Measurements from ENCODE around the gene ADI1. TPM values are rescaled to one million over a fixed set of nuclear protein-coding genes. Genes with fewer than 3 reads are reported as not detected.
A peak's percentile ranks its signal among the peaks of the same experiment; 100 is the strongest.

The ADI1 gene, protein sequence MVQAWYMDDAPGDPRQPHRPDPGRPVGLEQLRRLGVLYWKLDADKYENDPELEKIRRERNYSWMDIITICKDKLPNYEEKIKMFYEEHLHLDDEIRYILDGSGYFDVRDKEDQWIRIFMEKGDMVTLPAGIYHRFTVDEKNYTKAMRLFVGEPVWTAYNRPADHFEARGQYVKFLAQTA
- total RNA-seq = 63.6 TPM
- long read RNA-seq, transcript ADI1-201 (4 exons, 2,391 nt) = major isoform, 429 of 444 reads
- long read RNA-seq, partial matches to known transcripts = 8 of 444 reads
- long read RNA-seq, other reads (novel, unspliced or antisense) = 6 of 444 reads

DNA sequence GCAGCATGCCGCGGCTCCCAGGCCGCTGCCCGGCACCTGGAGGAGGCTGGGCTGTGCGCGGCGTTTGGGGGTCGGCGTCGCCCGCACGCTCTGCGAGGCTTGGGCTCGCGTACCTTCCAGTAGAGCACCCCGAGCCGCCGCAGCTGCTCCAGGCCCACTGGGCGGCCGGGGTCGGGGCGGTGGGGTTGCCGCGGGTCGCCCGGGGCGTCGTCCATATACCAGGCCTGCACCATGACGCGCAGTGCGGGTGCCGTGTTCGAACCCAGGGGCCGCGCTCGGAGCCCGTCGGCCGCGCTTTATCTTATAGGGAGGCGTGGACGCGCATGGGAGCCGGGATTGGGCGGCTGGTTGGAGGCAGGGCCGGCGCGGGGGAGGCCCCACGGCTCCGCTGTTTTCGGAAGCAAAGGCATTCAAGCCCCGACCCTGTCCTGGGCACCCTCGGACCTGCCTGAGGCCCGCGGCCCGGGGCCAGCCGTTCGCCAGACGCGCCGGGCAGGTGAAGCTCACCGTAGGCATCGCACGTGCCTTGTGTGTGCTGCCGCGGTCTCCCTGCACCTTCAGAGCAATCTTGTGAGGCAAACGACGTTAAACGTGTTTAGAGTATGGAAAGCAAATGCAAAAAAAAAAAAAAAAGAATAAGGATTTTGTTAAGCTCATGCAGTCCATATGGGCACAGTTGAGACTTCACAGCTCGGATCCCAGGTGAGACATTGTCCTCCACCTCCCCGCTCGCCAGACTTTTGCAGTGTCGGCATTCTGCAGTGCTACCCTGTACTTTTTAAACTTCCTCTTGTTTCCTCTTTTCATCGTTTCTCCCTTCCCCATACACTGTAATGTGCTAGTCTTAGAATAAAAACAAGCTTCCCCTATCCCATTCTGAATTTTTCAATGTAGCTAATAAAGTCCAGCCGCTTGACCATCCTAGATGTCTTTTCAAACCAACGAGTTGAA lies at the start of gene ADI1:
TSS of gene ADI1 (minus strand) at position 277 of the 951 bp plus-strand sequence. CDS start at position 233, 44 bp downstream.
- DNase-seq (ENCODE audit: low spot score) = peak; percentile 94

DNA sequence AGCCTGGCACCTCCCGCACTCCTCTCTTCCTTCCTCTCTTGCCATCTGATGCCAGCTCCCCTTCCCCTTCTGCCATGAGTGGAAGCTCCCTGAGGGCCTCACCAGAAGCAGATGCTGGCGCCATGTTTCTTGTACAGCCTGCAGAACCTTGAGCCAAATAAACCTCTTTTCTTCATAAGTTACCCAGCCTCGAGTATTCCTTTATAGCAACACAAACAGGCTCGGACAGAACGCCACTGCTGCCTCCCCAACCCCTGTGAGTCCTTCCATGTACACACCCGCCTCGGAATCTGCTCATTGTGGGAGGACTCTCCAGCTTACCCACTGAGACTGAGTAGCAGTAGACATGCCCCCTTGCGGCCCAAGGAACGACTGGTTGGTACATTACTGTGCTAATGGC lies 47.5 kb upstream of the ADI1 start:
- peak; percentile 53 for DNase-seq (ENCODE audit: low spot score)

DNA sequence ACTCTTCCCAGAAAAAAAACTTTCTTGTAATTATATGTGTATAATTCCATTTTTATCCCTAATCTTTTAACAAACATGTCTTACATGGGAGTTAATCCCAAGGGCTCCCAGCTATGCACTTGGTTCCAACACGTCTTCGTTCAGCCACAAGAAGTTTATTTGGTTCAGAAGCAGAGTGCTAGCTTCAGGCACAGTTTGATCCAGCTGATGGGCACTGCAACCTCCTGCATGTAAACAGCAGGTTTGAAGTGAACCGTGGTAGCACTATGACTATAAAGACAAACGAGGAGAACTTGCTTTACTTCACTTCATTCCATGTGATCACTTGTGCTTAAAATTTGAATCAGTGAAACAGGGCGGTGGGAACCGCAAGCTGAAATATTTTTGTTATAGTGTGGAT lies 45.8 kb upstream of the ADI1 start:
- DNase-seq (ENCODE audit: low spot score) = peak; percentile 22

DNA sequence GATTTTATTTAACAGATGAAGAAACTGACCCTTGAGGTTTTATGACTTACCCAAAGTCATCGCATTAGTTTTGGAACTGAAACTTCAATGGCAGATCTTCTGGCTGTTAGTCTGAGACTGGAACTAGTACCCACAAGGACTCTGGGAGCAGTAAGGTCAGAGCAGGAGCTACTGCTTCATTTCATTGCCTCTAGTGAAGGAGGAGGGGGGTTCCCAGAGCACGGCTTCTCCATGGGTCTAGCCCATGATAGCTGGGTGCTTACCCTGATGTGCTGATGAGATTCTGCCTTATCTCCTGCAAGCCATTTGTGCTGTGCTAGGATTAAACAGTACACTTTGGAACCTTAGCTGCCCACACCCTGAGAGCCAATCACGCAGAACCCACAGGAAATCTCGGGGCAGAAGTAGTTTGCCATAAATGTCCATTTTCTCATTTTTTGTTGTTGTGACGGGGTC lies 44.2 kb upstream of the ADI1 start:
- DNase-seq (ENCODE audit: low spot score) = no peak

DNA sequence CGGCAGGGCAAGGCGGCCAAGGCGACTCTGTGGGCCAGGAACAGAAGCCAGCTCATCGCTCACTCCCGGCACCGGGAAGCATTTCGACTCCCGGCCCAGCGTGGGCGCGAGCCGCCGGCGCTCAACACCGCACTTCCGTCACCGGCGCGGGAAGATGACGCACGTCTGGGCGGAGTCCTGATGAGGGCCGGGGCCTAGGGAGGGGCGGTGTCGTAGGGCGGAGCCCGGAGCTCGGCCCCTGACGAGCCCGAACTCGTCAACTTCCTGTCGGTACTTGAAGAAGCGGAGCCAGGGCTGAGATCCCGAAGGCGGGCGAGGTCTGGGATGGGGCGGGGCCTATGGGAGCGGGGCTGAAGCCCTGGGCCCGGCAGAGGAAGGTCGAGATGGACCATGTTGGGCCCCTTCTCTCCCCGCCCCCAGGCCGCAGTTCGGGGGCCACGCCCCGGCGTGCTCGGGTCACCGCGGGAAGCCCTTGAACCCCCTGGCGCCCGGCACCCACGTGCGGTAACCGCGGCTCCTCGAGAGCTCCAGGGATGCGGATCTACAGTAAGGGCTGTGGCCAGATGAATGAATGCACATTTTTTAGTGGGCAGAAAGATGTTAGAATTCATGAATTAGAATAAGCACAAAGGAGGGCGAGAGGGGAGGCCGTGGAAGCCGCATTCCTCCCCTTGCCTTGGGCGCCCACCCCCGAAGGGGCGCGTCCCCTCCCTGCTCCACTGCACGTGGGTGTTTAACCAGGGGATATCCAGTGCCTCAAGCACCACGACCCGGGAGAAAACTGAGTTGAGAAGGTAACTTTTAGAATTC lies 39.1 kb upstream of the ADI1 start, which contains the start of gene RNASEH1:
TSS of gene RNASEH1 (minus strand) at position 129 of the 810 bp plus-strand sequence. CDS start at position 56, 73 bp downstream.
- DNase-seq (ENCODE audit: low spot score) = peak; percentile 100

DNA sequence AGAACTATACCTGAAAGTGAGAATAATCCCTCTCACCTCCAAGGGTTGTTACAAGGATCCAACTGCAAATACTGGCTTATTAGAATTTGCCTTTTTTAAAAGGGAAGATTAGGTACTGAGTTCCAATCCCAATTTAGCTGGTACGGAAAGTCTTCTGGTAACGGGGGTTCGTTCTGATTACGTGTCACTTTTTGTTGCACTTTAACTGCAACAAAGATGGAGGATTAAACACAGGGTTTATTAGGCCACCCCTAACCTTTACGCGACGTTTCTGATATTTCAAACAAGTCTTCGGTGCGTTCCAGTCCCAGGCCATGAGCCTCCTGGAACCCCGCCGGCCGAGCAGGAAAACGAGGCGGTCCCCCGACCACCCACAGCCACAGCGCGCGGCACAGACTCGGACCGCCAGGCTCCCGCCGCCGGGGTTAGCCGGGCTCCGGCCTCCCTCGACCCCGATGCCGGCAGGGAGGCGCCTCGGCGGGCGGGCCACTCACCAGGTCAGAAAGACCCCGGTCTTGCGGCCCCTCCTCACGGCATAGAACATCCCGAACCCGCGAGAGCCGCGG lies 38.4 kb upstream of the ADI1 start:
- DNase-seq (ENCODE audit: low spot score) = no peak

DNA sequence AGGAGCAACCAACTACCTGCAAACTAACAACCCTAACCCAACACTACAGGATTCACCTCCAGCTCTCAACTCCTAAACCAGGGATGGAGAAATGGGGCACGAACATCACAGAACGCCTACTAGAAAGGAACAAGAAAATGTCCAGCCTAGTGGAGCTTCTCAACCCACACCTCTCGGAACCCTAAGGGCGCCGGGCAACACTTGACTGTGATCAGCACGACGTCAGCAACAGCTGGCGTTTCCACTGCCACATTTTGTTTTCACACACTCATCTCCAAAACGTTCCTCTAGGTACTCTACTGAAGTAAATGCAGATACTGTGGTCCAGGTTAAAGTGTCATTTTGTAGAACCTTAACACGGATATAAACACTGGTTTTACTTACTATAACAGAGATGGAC lies 34.6 kb upstream of the ADI1 start:
- DNase-seq (ENCODE audit: low spot score) = peak; percentile 53

DNA sequence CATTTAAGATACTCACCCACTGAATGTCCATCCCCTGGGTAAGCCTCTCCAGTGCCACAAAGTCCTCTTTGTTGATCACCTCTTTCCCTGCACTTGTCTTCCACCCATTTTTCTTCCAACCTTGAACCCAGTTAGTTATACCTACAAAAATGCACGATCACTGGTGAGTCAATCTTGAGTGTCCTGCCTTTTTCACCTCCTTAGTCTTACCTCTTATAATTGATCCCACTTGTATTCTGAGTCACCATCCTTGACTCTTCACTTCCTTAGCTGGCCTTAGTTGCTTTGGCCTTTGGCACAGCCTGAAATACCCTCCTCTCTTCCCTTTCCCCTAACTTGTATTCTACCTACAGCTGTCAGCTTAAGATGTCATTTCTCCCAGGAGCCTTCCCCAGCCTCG lies 28.6 kb upstream of the ADI1 start:
- DNase-seq (ENCODE audit: low spot score) = no peak

DNA sequence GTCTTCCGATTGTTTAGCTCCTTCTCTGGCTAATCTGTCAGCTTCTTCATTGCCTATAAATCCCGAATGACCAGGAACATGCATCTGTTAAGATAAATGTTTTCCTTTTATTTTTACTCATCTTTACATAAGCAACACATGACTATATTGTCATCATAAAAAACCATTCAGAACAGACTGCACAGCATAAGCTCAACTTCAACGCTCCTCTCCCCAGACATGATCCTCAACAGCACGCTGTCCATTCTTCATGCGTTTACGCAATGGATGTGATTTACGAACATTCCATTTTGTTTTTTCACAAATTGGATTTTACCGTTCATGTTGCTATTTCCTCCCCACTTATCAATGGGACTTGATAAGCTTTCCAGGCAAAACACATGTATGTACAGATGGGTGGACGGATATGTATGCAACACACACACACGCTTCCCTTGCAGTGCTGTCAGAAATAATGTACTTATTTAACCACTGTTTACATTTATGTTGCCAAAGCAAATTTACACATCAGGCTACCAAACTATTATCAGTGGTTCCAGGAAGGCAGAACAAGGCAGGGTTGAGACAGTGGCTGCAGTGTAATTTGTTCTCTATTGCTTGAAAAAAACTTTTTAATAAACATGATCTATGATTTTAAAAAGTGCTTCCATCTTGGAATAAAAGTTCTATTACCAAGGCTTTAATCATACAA lies 26.6 kb upstream of the ADI1 start:
- DNase-seq (ENCODE audit: low spot score) = no peak

DNA sequence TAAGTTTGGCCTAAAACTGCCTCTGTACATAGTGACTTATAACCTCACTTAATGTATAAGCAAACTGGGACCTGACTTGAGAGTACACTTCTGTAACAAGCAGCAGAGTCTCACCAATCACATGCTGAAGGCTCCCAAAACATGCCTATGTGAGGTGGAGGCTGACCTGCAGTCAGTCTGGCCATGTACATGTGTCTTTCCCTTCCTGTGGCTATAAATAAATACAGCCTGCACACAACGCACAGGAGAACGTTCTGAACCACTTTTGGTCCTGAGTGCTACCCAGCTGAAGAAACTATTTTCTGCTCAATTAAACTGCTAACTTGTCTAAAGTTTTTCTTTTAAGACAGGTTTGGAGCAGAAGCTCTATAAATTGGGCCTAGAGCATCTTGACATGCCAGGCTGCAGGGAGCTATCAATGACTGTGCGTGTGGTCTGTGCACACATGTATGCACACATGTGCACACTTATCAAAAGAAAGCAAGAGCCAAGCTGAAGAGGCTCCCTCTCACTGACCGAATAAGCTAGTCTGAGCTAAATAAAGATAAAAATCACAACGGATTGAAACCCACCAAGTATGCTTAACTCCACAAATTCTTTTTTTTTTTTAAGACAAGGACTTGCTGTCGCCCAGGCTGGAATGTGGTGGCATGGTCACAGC lies 23.8 kb upstream of the ADI1 start:
- DNase-seq (ENCODE audit: low spot score) = no peak

DNA sequence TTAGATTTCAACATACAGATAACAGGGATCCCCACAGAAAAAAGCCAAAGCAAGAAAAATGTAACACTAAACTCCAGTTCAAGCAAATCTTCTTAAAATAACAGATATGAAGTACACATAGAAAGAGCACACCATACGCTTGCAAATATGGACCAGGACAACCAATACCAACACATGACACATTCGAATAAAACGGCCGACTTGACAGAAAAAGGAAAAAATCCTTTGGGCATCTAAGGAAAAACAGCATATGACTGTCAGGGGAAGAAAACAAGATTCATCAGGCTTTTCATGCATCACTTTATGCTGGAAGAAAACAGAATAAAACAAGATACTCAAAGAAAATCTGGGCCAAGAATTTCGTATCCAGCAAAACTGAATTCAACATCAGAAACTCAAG lies 22.8 kb upstream of the ADI1 start:
- no peak for DNase-seq (ENCODE audit: low spot score)

DNA sequence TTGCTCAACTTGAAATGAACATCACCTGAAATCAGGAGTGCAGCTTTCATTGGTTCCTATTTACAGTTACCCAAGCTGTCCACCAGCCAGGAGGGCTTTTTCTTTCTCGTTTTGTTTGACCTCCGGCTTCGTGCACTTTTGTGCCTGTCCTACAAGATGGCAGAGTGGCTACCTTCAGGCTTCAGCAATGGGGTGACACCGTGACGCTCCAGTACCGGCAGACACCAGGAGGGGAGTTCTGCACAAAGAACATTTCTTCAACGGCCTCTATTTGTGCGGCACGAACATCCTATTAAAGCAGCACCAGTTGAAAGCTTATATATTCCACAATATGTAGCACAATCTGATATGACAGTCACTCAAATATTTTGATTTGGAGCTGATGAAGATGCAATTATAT lies 20.5 kb upstream of the ADI1 start:
- no peak for DNase-seq (ENCODE audit: low spot score)

DNA sequence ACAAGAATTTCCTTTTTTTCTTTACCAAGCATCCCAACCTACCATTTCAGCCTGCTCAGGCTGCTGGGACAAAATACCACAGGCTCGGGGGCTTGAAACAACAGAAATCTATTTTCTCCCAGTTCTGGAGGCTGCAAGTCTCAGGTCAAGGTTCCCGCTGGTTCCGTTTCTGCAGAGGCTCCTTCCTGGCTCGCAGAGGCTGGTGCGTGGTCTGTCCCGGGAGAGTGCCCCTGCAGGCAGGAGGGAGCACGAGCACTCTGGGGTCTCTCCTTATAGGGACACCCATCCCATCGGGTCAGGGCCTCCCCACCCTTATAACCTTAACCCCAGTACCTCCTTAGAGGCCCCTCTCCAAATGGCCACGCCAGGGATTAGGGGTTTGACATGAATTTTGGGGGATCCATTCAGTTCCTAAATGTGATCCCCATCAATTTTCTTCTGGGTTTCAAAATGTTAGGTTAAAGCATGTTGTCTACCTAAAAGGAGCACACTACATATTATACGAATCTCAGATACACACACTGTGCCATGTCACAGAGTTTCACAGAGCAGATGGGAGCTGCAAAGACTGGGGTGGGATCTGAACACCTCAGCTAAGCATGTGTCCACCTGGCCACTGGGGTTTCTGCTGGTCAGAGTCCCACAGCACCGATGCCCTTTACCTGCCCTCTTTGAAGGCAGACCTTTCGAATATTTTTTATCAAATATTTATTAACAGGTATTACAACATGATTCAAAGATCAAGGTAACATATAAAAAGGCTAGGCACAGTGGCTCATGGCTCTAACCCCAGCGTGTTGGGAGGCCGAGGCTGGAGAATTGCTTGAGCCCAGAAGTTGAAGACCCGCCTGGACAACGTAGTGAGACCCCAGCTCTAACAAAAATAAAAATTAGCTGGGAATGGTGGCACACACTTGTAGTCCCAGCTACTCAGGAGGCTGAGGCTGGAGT lies 17.6 kb upstream of the ADI1 start:
- no peak for DNase-seq (ENCODE audit: low spot score)

DNA sequence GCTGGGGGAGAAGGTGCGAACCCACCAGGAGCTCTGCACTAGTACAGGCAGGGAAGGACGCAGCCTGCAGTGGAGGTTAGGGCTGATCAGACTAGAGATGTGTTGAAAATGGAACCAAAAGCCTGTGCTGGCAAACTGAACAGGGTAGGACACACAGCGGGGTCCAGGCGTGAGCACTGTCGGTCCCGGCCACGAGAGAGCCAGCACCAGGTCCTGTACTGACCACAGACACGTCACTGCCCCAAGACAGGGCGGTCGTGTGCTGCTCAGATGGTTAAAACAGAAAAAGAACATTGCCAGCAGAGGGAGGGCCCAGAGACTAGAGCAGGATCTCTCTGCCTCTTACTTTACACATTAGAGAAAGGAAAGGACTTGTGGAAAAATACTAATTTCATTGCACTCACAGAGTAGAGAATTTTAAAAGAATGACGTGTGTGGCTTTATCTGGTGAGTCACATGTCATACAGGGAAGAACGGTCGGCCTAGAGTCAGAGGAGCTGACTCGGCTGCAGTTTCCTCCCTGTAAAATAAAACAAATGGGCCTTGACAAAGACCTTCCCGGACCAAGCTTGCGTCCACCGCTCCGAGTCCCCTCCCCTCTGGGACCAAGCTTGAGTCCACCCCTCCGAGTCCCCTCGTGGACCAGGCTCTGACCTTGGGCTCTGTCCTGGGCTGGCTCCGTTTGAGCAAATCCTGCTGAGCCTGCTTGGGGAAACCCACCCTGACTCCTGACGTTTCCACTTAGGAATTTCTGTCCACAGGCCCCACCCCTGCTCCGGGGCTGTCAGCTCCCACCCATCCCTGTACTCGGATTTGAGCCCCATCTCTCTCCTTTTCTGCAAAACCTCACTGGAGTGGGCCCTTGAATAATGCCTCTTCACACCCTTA lies 16.7 kb upstream of the ADI1 start:
- DNase-seq (ENCODE audit: low spot score) = no peak

DNA sequence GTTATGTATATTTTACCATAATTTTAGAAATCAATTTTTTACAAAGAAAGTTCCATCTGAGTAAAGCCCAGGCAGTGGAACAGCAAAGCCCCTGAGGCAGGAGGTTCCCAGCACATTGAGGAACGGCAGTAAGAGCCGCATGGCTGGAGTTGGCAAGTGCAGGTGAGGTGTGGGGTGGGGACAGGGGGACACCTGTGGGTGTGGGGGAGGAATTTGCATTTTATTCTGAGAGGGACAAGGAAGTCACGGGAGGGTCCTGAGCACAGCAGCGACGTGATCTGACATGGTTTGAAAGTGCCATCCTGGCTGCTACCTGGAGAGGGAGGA lies 16.1 kb upstream of the ADI1 start:
- DNase-seq (ENCODE audit: low spot score) = no peak

DNA sequence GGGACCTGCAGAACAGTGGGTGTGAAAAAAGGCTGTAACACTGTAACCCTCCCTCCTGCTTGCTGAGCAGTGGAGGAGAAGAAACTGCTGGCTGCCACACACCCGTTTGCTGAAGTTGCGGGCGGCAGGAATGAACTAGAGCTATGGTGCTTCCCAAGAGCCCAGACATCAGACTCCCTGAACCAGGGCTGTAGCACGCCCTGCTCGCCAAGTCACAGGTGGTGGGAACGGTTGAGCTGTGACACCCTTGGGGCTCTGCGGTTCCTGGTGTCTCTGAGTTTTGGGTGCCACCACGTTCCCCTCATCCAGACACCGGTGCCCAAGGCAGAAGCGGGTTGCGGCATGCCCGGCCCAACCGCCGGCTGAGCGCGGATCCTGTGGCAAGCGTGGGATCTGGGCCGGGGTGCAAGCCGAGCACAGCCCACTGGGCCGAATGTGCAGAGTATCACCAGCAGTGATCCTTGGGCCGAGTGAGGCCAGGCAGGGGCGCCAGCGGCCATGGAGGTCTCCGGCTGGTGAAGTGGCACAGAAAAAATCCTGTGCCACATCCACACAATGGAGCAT lies 15.0 kb upstream of the ADI1 start:
- no peak for DNase-seq (ENCODE audit: low spot score)

DNA sequence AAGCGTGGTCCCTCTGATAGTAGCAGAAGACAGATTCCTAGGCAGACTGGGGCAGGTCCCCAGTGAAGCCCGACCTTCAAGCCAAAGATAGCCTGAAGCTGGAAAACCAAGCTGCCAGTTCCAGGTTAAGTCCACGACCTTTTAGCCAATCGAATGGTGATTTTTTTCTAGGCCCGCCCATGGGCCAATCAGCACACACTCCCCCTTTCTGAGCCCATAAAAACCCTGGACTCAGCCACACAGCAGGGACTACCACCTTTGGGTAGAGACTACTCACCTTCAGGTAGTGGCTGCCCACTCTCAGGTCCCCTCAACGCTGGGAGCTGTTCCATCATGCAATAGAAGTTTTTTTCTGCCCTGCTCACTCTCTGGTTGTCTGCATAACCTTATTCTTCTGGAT lies 14.5 kb upstream of the ADI1 start:
- DNase-seq (ENCODE audit: low spot score) = no peak

Measured in mesenteric fat pad (tissue), 1 donor.